Stimulated activated naive CD8-positive, alpha-beta T cell treated with anti-CD3 and anti-CD28 coated beads, Interleukin-15, Interleukin-2, amounts not matched to agents 100 U/mL and 50 U/mL, for 24 hours (primary cell): ENCODE data around the gene RNF26.

Experiments
- ATAC-seq: fragments of 150-1000 bp; cut with Tn5 transposase; one replicate; pipeline ENCODE4 v1.10.0; 2021
- DNase-seq: peaks from one replicate; pipeline ENCODE4 v3.0.0; 2021

Gene RNF26

GRCh38 chr11:119334174-119334930 is at the start of gene RNF26:
Gene RNF26, plus strand, starts transcription at chr11:119334527. Its CDS starts 596 bp downstream, at chr11:119335123.
- DNase-seq (peak; percentile 91), ATAC-seq (peak; percentile 90)

- no peak for ATAC-seq
- no peak for DNase-seq
These were observed 48.9 kb upstream of the RNF26 start for GRCh38 chr11:119285431-119285830.

- DNase-seq (no peak), ATAC-seq (no peak)
These were observed 46.1 kb upstream of the RNF26 start for GRCh38 chr11:119288219-119288618.

GRCh38 chr11:119290894-119291497 is 43.3 kb upstream of the RNF26 start:
- no peak for DNase-seq
- ATAC-seq, result no peak

- ATAC-seq (no peak), DNase-seq (no peak)
These were observed 40.9 kb upstream of the RNF26 start for GRCh38 chr11:119293461-119293860.

- no peak for DNase-seq
- ATAC-seq, result no peak
These were observed 39.1 kb upstream of the RNF26 start for GRCh38 chr11:119295178-119295577.

- ATAC-seq, result no peak
- no peak for DNase-seq
These were observed 36.4 kb upstream of the RNF26 start for GRCh38 chr11:119297938-119298337.

GRCh38 chr11:119298726-119299125 is 35.6 kb upstream of the RNF26 start:
- DNase-seq, result no peak
- ATAC-seq, result no peak

GRCh38 chr11:119299416-119299815 is 34.9 kb upstream of the RNF26 start:
- ATAC-seq, result no peak
- DNase-seq, result no peak

GRCh38 chr11:119300198-119300964 is 33.9 kb upstream of the RNF26 start:
- DNase-seq (no peak), ATAC-seq (no peak)

GRCh38 chr11:119303227-119303718 is 31.1 kb upstream of the RNF26 start:
- ATAC-seq, result no peak
- no peak for DNase-seq

- DNase-seq (no peak), ATAC-seq (no peak)
These were observed 28.6 kb upstream of the RNF26 start for GRCh38 chr11:119305556-119306372.

GRCh38 chr11:119306373-119306890 is 27.9 kb upstream of the RNF26 start:
- ATAC-seq (peak; percentile 84), DNase-seq (peak; percentile 38)

- ATAC-seq (no peak), DNase-seq (no peak)
These were observed 27.1 kb upstream of the RNF26 start for GRCh38 chr11:119307219-119307618.

- ATAC-seq (no peak), DNase-seq (no peak)
These were observed 26.4 kb upstream of the RNF26 start for GRCh38 chr11:119307974-119308373.

GRCh38 chr11:119309411-119309810 is 24.9 kb upstream of the RNF26 start:
- ATAC-seq, result no peak
- DNase-seq, result no peak

GRCh38 chr11:119309953-119310681 is 24.2 kb upstream of the RNF26 start:
- no peak for ATAC-seq

GRCh38 chr11:119310682-119311052 is 23.7 kb upstream of the RNF26 start:
- DNase-seq (no peak), ATAC-seq (no peak)

More at GRCh38 chr11:119309953-119310681, 24.2 kb upstream of the RNF26 start:
- DNase-seq, result no peak

- no peak for DNase-seq
- ATAC-seq, result no peak
These were observed 19.6 kb upstream of the RNF26 start for GRCh38 chr11:119314726-119315125.

GRCh38 chr11:119315131-119316015 is 19.0 kb upstream of the RNF26 start:
- ATAC-seq, result peak; percentile 46
- peak; percentile 59 for DNase-seq
